ENCODE measurements around the gene C1QTNF4. TPM values are rescaled to one million over a fixed set of nuclear protein-coding genes. Genes with fewer than 3 reads are reported as not detected.

The C1QTNF4 gene
- polyA plus RNA-seq, 1 donor (not counting 4 experiments of a cell fraction or from before 2014, with no cell fraction given): not detected

GRCh38 chr11:47631473-47631872, 37.3 kb upstream of the C1QTNF4 start:
- Histone ChIP-seq H4K20me1 (ENCODE audit: control insufficient read depth, extremely low read depth, insufficient read depth, low read length) (no peaks in the 10 kb centered on the region), H3K9ac (ENCODE audit: control insufficient read depth, extremely low read depth, insufficient read depth, low read length) (no peak overlapping the region), H3K4me3 (ENCODE audit: control insufficient read depth in 2 of 3, extremely low read depth in 1 of 3, insufficient read depth in 2 of 3, low read depth in 1 of 3, low read length in 3 of 3) (no peak overlapping the region), H3K4me1 (ENCODE audit: control insufficient read depth, extremely low read depth, insufficient read depth, low read length) (no peaks in the 10 kb centered on the region), H3K36me3 (ENCODE audit: control insufficient read depth in 2 of 2, extremely low read depth in 1 of 2, insufficient read depth in 2 of 2, low read length in 2 of 2) (peaks cover 28 to 38% of the 10 kb centered on the region in 2 experiments), H3K9me1 (ENCODE audit: control insufficient read depth, extremely low read depth, insufficient read depth, low read length) (no peaks in the 10 kb centered on the region), H2AFZ (ENCODE audit: control insufficient read depth, low read length) (no peak overlapping the region), H3K27ac (ENCODE audit: control insufficient read depth, insufficient read depth, low read length) (no peak overlapping the region), H3K4me2 (ENCODE audit: control insufficient read depth, extremely low read depth, insufficient read depth, low read depth, low read length) (no peak overlapping the region), H3K9me3 (ENCODE audit: control insufficient read depth, low read depth, low read length) (no peaks in the 10 kb centered on the region), H3K27me3 (ENCODE audit: control insufficient read depth, extremely low read depth, insufficient read depth, low read length) (no peaks in the 10 kb centered on the region), H3K79me2 (ENCODE audit: control insufficient read depth, insufficient read depth, low read length) (no peaks in the 10 kb centered on the region)
- FAIRE-seq: no peak
- no peak for TF ChIP-seq EZH2 (IDR thresholded peaks at IDR 0.05; ENCODE audit: low read length)
- dilution Hi-C loops (cut with MboI; ENCODE audit: extremely low pct_ligation_motif_present, low sequenced_read_pairs): no loop called here
- DNase-seq (ENCODE audit: low read depth, low spot score): no peak

- DNase-seq (ENCODE audit: low read depth, low spot score) (no peak), FAIRE-seq (no peak)
- H3K4me3 ChIP-seq (ENCODE audit: control insufficient read depth in 2 of 3, extremely low read depth in 1 of 3, insufficient read depth in 2 of 3, low read depth in 1 of 3, low read length in 3 of 3): no peak overlapping the region
- H3K4me2 ChIP-seq (ENCODE audit: control insufficient read depth, extremely low read depth, insufficient read depth, low read depth, low read length): no peak overlapping the region
- no peaks in the 10 kb centered on the region for H3K9me1 ChIP-seq (ENCODE audit: control insufficient read depth, extremely low read depth, insufficient read depth, low read length)
- H4K20me1 ChIP-seq (ENCODE audit: control insufficient read depth, extremely low read depth, insufficient read depth, low read length): no peaks in the 10 kb centered on the region
- dilution Hi-C loops (cut with MboI; ENCODE audit: extremely low pct_ligation_motif_present, low sequenced_read_pairs): no loop called here
- no peaks in the 10 kb centered on the region for H3K9me3 ChIP-seq (ENCODE audit: control insufficient read depth, low read depth, low read length)
- H3K4me1 ChIP-seq (ENCODE audit: control insufficient read depth, extremely low read depth, insufficient read depth, low read length): no peaks in the 10 kb centered on the region
- no peaks in the 10 kb centered on the region for H3K27me3 ChIP-seq (ENCODE audit: control insufficient read depth, extremely low read depth, insufficient read depth, low read length)
- no peak overlapping the region for H2AFZ ChIP-seq (ENCODE audit: control insufficient read depth, low read length)
- no peak overlapping the region for H3K9ac ChIP-seq (ENCODE audit: control insufficient read depth, extremely low read depth, insufficient read depth, low read length)
- peaks cover 26 to 33% of the 10 kb centered on the region in 2 experiments for H3K36me3 ChIP-seq (ENCODE audit: control insufficient read depth in 2 of 2, extremely low read depth in 1 of 2, insufficient read depth in 2 of 2, low read length in 2 of 2)
- no peak for TF ChIP-seq EZH2 (IDR thresholded peaks at IDR 0.05; ENCODE audit: low read length)
- TF ChIP-seq CTCF (optimal IDR thresholded peaks at IDR 0.05 in 1 of 3, IDR thresholded peaks at IDR 0.05 in 1 of 3, conservative IDR thresholded peaks at IDR 0.05 in 1 of 3; ENCODE audit: extremely low read depth in 1 of 3, insufficient read depth in 2 of 3, low read length in 3 of 3): no peak
- no peaks in the 10 kb centered on the region for H3K79me2 ChIP-seq (ENCODE audit: control insufficient read depth, insufficient read depth, low read length)
- no peak overlapping the region for H3K27ac ChIP-seq (ENCODE audit: control insufficient read depth, insufficient read depth, low read length)
Observed at GRCh38 chr11:47628026-47628425, 33.8 kb upstream of the C1QTNF4 start.

GRCh38 chr11:47626234-47626633, 32.0 kb upstream of the C1QTNF4 start:
- no peaks in the 10 kb centered on the region for H3K9me3 ChIP-seq (ENCODE audit: control insufficient read depth, low read depth, low read length)
- no peak overlapping the region for H2AFZ ChIP-seq (ENCODE audit: control insufficient read depth, low read length)
- peaks cover 28 to 30% of the 10 kb centered on the region in 2 experiments for H3K36me3 ChIP-seq (ENCODE audit: control insufficient read depth in 2 of 2, extremely low read depth in 1 of 2, insufficient read depth in 2 of 2, low read length in 2 of 2)
- no peaks in the 10 kb centered on the region for H3K9me1 ChIP-seq (ENCODE audit: control insufficient read depth, extremely low read depth, insufficient read depth, low read length)
- H3K27ac ChIP-seq (ENCODE audit: control insufficient read depth, insufficient read depth, low read length): no peak overlapping the region
- no peak overlapping the region for H3K4me3 ChIP-seq (ENCODE audit: control insufficient read depth in 2 of 3, extremely low read depth in 1 of 3, insufficient read depth in 2 of 3, low read depth in 1 of 3, low read length in 3 of 3)
- H4K20me1 ChIP-seq (ENCODE audit: control insufficient read depth, extremely low read depth, insufficient read depth, low read length): no peaks in the 10 kb centered on the region
- H3K9ac ChIP-seq (ENCODE audit: control insufficient read depth, extremely low read depth, insufficient read depth, low read length): no peak overlapping the region
- no peaks in the 10 kb centered on the region for H3K27me3 ChIP-seq (ENCODE audit: control insufficient read depth, extremely low read depth, insufficient read depth, low read length)
- H3K79me2 ChIP-seq (ENCODE audit: control insufficient read depth, insufficient read depth, low read length): no peaks in the 10 kb centered on the region
- no peak overlapping the region for H3K4me2 ChIP-seq (ENCODE audit: control insufficient read depth, extremely low read depth, insufficient read depth, low read depth, low read length)
- no peak for FAIRE-seq
- no peaks in the 10 kb centered on the region for H3K4me1 ChIP-seq (ENCODE audit: control insufficient read depth, extremely low read depth, insufficient read depth, low read length)
- DNase-seq (ENCODE audit: low read depth, low spot score): no peak
- no peak for TF ChIP-seq EZH2 (IDR thresholded peaks at IDR 0.05; ENCODE audit: low read length)
- TF ChIP-seq CTCF (optimal IDR thresholded peaks at IDR 0.05 in 1 of 3, IDR thresholded peaks at IDR 0.05 in 1 of 3, conservative IDR thresholded peaks at IDR 0.05 in 1 of 3; ENCODE audit: extremely low read depth in 1 of 3, insufficient read depth in 2 of 3, low read length in 3 of 3): no peak
- dilution Hi-C loops (cut with MboI; ENCODE audit: extremely low pct_ligation_motif_present, low sequenced_read_pairs): no loop called here
